GM21515 (cell line): ENCODE results near the gene ACP5.
A peak's percentile ranks its signal among the peaks of the same experiment; 100 is the strongest.
"Not testable (repeated sequence)": the region's sequence is repeated elsewhere in the genome, so short reads cannot be mapped to it uniquely, and the experiment has no call there.

Experiments used
- ATAC-seq: cut with Tn5 transposase; IDR thresholded peaks from one replicate; pipeline ENCODE4 v1.9.1; 2021; ENCODE audit not compliant: unreplicated experiment

ACP5 gene

GRCh38 chr19:11577451-11578257 is at the start of gene ACP5:
Gene ACP5 (minus strand): TSS chr19:11577645. CDS start chr19:11577317, 328 bp downstream.
- ATAC-seq: no peak

GRCh38 chr19:11626252-11626651 is 48.8 kb upstream of the ACP5 start:
- ATAC-seq: no peak

DNA sequence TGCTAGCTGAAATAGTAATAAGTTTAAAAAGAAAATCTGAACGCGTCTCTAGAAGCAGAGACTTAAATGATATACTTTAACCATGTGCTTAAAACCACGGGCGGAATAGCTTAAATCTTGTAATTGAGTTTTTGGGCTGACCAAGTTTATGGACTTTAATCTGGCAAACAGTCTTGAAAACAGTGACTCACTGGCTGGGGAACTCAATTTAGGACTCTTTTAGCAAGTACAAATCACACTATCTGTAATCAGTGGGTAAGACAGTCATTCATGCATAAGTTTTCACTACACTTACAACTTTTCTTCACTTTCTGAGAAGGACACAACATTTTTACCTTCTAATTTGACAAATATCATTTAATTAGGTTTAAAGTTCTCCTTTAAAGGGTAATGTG is 46.6 kb upstream of the ACP5 start:
- no peak for ATAC-seq

DNA sequence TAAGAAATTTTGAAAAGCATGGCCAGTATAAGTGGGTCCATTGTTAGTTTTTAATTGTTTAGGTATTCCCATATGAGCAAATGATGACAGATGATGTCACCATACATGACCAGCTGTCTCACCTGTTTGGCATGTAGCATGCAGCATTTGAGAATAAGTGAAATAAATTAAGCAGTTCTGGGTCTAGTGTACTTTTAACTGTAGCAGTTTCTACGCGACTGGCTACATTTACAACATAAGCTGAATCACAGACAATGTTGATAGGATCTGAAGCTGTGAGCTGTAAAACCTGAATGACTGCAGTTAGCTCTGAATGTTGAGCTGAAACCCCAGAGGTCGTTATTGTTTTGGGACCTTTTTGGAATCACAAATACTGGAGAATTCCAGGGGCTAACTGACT is 45.0 kb upstream of the ACP5 start:
- not testable (repeated sequence) for ATAC-seq

DNA sequence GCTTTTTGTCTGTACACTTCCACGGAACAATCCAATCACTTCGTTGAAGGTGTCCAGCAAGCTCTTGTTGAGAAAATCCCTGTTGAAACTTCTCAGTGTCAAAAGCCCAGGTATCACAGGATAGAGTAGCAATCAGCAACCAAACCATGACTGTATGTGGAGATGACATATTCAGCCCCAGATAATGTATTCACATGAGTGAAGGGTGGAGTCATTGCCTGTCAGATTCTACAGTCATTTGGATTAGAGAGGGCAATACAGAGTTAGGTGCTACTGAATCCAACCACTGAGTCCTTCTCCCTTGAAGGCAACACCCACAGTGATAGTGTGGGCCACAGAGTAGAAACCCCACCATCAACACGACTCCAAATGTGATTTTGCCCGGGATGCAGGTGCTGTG is 43.1 kb upstream of the ACP5 start:
- no peak for ATAC-seq

DNA sequence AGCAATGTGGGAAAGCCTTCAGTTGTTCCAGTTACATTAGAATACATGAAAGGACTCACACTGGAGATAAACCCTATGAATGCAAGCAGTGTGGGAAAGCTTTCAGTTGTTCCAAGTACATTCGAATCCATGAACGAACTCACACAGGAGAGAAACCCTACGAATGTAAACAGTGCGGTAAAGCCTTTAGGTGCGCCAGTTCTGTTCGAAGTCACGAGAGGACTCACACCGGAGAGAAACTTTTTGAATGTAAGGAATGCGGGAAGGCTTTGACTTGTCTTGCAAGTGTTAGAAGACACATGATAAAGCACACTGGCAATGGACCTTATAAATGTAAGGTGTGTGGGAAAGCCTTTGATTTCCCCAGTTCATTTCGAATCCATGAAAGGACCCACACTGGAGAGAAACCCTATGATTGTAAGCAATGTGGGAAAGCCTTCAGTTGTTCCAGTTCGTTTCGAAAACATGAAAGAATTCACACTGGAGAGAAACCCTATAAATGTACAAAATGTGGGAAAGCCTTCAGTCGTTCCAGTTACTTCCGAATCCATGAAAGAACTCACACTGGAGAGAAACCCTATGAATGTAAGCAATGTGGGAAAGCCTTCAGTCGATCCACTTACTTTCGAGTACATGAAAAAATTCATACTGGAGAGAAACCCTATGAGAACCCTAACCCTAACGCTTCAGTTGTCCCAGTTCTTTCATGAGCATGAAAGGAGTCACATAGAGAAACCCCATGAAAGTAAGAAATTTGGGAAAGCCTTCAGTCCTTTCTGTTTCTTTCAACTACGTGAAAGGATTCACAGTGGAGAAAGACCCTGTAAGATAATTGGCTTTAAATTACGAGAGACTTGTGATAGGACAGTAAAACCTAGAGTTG is 40.0 kb upstream of the ACP5 start:
- ATAC-seq: no peak

GRCh38 chr19:11612816-11613511 is 35.5 kb upstream of the ACP5 start:
- no peak for ATAC-seq

DNA sequence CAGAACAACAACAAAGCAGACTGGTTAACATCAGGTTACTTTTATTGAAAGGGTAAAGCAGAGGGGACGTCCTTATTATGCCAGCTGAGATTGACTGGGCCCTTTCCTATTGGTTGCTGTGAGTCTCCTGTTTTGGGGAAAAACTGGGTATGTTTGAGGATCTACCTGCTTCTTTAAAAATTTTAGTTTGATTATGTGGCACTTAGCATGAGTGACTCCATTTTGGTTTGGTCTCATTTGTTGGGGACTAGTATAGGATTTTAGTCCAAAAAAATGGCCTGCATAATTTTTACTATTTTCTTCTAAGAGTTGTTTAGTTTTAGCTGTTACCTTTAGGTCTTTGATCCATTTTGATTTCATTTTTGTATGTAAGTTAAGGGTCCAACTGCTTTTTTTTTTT is 34.3 kb upstream of the ACP5 start:
- no peak for ATAC-seq

- ATAC-seq: no peak
Measured at GRCh38 chr19:11606484-11606883, 29.0 kb upstream of the ACP5 start.

DNA sequence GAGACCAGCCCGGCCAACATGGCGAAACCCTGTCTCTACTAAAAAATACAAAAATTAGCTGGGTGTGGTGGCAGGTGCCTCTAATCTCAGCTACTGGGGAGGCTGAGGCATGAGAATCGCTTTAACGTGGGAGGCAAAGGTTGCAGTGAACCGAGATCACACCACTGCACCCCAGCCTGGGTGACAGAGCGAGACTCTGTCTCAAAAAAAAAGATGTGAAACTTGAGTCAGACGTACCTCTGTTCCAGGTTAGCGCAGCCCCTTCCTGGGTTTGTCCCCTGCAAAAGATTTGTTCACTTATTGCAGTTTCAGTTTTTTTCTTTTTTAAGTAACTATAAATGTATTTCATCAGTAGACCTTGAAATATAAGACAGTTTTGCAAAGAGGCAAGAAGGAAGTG is 22.3 kb upstream of the ACP5 start:
- not testable (repeated sequence) for ATAC-seq

DNA sequence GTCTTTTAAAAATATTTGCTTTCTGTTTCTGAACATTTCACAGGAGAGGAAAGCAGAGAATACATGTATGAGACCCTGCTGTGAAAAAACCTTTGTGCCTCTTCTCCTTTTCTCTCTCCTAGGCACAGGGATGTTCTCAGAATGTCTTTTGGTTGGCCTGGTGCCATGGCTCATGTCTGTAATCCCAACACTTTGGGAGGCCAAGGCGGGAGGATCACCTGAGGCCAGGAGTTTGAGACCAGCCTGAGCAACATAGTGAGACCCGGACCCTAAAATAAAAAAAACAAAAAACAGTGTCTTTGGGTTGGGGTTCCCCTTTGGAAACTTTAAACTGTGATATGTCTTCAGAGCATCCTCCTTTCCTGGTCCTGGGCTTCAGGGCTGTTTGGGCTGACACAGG is 21.3 kb upstream of the ACP5 start:
- ATAC-seq: no peak

DNA sequence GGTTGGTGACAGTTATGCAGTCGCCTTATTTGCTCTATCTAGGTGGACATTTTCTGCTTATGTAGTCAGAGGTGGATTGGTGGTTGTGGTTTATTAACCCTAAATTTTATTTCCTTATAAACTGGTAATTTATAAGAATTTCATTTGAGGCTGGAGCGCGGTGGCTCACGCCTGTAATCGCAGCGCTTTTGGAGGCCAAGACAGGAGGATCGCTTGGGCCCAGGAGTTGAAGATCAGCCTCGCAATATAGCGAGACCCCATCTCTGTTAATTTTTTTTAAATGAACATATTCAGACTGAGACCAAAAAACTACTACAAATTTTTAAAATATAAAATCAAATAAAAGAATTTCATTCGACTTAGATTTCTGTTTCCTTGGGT is 20.6 kb upstream of the ACP5 start:
- ATAC-seq: no peak

DNA sequence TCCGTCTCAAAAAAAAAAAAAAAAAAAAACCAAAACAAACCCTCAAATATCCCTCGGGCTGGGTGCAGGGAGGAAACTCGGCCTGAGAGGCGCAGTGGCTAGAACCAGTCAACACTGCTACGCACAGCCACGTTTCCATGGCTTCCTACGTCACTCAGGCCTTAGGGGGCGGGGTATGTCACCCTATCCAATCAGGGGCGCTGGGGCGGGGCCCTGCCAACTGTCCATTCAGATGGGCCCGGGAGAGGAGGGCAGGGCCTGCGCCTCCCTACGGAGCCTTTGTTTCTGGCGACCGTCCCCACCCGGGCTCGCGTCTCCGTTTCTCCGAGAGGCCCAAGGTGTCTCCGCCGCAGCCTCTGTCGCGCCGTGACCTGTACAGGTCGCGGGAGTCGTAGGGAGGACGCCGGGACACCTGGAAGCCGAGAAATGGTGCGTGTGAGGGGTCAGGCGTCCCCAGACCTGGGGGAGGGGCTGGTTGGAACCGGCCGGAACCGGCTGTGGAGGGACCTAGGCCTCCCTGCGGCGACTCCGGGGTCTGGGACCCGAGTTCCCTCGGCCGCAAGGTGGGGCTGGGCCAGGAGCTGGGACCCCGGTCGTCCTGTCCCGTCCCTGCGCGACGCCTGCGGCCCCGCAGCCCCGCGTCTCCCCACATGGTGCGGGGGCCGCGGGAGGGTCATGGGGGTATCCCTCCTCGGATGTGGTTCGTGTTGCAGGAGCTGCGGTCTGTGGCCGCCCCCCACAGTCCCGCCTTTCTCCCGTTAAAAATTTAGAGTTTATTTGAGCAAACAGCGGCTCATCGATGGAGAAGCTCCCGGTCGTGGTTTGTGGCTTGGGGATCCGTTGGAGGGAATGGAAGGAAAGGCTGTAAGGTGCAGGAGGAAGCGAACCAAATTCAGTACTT is 20.0 kb upstream of the ACP5 start, which contains the start of gene ZNF627:
TSS of gene ZNF627 (plus strand) at position 282 of the 901 bp plus-strand sequence. CDS start at position 427, 145 bp downstream.
- peak; percentile 93 for ATAC-seq

- no peak for ATAC-seq
Measured at GRCh38 chr19:11596156-11596555, 18.7 kb upstream of the ACP5 start.

- no peak for ATAC-seq
Measured at GRCh38 chr19:11594084-11594483, 16.6 kb upstream of the ACP5 start.

GRCh38 chr19:11587975-11588631 is 10.7 kb upstream of the ACP5 start:
- no peak for ATAC-seq

DNA sequence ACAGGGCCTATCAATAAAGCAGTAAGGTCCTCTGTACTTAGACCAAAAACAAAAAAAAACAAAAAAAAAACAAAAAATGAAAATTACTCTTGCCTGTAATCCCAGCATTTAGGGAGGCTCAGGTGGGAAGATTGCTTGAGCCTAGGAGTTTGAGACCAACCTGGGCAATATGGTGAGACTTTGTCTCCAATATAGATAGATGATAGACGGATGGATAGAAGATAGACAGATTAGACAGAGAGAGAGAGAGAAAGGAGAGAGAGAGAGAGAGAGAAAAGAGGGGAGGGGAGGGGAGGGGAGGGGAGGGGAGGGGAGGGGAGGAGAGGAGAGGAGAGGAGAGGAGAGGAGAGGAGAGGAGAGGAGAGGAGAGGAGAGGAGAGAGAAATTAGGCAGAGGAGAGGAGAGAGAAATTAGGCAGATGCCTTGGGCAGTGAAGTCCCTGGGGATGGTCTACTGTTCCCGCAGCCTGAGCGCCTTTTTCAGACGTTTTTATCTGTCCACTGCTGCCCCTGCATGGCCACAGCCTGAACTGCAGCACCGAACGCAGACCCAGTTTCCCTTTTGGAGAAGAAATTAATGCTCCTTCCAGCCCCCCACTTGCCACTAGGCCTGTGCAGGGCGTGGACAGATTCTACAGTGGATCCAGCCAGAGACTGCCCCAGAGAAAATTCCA is 10.0 kb upstream of the ACP5 start:
- no peak for ATAC-seq

GRCh38 chr19:11586331-11586730 is 8.9 kb upstream of the ACP5 start:
- no peak for ATAC-seq

- peak; percentile 54 for ATAC-seq
Measured at GRCh38 chr19:11581740-11582139, 4.3 kb upstream of the ACP5 start.
